Measurements from ENCODE around the gene CENPO.
"Not testable (repeated sequence)": the region's sequence is repeated elsewhere in the genome, so short reads cannot be mapped to it uniquely, and the experiment has no call there.

The CENPO gene

DNA sequence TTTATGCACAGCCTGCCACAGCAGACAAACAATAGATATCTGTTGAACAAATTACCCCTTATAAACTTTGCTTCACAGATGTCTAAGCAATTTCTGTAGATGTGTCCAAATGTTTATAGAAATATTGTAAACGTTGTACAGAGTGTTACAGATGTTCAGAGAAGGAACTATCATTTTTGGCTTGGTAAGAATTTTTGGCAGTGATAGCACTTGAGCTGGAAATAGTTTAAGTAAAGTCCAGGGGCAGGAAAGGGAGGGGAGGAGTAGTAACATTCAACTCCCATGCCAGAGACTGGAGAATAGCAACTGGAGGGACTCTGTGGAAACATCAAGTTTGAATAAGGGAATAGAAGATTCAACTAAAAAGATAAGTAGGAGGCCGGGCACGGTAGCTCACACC is 4.4 kb upstream of the CENPO start:
- no peak for DNase-seq (ENCODE audit: low spot score)

DNA sequence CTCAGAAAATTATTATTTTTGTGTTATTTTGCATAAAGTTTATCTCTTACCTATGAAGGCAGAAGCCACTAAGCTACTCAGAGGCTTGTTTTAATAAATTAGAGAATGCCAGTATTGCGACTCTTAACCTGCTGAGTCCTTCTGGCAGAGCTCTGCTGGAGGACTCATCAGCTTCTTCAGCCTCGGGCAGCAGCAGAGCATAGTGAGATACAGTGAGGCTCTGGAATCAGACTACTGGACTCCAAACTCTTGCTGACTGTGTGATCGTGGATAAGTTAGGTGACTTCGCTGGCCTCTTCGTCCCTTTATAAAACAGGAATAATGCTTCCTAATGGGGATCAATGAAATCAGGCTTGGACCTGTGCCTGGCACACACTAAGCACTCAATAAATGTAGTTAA is 1.8 kb upstream of the CENPO start:
- no peak for DNase-seq (ENCODE audit: low spot score)

DNA sequence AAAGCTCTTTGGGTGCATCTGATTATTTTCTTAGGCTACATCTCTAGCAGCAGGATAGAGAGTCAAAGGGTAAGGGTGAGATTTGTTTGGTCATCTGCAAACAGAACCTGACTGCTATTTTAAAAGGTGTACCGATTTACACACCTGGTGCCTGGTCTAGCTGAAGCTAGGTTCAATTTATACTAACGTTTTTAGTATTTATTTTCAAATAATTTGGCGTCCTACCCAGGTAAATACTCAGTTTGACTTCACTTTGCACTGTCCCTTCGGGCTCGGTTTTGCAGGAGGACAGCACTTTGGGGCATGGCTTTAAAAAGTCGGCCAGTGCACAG is 717 bp upstream of the CENPO start:
- DNase-seq (ENCODE audit: low spot score): no peak

DNA sequence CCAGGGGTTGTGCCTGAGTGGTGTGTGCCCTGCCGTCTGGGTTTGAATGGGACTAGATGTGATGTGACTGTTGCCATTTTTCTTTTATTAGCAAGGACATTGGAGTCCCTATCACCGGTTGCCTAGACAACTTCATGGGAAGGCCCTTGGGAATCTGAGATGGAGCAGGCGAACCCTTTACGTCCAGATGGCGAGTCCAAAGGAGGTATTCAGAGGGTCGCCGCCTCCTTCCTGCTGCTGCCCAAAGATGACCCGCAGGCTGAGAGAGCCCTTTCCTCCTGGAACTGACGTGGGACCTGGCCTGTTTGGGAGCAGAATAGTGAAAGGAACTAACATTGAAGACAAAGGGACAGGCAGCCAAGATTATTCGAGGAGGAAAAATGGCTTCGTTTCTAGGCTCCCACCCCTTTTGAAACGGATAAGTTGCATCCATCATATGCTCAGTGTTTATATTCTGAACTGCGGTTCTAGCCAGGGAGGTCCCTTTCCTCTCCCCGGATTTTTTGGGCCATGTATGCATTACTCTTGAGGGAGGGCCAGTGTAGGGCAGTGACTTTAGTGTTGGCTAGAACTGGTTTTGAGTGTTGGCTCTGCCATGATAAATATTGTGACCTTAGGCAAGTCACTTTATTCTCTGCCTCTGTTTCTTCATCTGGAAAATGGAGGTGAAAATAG is 673 bp downstream of the CENPO start:
- no peak for DNase-seq (ENCODE audit: low spot score)

DNA sequence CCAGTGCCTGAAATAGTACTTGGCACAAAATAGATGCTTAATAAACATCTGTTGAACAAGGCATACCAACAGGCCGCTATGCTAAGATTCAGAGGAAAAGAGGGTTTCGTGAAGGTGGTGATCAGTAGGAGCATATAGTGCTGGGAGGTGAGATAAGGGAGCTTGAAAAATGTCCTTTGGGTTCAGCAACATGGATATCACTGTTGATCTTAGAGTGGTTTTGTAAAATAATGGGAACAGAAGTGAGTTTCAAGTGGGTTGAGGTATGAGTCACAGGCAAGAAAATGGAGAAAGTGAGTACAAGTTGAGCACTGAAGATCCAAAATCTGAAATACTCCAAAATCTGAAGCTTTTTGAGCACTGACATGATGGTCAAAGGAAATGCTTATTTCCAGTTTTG is 4.4 kb downstream of the CENPO start:
- DNase-seq (ENCODE audit: low spot score): no peak

DNA sequence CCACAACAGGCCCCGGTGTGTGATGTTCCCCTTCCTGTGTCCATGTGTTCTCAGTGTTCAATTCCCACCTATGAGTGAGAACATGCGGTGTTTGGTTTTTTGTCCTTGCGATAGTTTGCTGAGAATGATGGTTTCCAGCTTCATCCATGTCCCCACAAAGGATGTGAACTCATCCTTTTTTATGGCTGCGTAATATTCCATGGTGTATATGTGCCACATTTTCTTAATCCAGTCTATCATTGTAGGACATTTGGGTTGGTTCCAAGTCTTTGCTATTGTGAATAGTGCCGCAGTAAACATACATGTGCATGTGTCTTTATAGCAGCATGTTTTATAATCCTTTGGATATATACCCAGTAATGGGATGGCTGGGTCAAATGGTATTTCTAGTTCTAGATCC is 7.3 kb downstream of the CENPO start:
- DNase-seq (ENCODE audit: low spot score): not testable (repeated sequence)

DNA sequence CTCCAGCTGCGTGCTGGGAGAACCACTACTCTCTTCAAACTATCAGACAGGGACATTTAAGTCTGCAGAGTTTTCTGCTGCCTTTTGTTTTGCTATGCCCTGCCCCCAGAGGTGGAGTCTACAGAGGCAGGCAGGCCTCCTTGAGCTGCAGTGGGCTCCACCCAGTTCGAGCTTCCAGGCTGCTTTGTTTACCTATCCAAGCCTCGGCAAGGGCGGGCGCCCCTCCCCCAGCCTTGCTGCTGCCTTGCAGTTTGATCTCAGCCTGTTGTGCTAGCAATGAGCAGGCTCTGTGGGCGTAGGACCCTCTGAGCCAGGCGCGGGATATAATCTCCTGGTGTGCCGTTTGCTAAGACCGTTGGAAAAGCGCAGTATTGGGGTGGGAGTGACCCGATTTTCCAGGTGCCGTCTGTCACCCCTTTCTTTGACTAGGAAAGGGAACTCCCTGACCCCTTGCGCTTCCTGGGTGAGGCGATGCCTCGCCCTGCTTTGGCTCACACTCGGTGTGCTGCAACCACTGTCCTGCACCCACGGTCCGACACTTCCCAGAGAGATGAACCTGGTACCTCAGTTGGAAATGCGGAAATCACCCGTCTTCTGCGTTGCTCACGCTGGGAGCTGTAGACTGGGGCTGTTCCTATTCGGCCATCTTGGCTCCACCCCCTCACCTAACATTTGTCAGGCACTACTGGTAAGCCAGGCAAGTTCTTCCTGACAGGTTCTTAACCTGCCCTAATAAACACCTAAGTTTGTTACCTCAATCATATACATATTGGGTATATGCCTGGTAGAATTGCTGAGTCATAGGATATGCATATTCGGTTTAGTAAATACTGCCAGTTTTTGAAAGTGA is 12.8 kb downstream of the CENPO start:
- DNase-seq (ENCODE audit: low spot score): not testable (repeated sequence)

DNA sequence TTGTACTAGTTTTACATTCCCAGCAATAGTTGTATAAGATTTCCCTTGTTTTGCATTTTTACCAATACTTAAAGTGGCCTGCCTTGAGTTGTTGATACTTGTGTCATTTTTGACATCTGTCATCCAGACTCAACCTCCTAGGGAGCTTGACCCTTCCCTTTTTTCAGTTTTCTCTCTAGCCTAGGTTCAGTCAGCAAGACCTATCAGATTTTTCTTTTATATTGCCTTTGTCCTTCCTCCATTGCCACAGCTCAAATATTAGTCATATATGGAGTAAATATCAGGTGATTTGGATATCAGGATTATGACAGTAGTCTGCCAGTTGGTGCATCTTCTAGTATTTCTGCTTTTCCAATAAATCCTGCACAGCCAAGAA is 13.4 kb downstream of the CENPO start:
- DNase-seq (ENCODE audit: low spot score): no peak

DNA sequence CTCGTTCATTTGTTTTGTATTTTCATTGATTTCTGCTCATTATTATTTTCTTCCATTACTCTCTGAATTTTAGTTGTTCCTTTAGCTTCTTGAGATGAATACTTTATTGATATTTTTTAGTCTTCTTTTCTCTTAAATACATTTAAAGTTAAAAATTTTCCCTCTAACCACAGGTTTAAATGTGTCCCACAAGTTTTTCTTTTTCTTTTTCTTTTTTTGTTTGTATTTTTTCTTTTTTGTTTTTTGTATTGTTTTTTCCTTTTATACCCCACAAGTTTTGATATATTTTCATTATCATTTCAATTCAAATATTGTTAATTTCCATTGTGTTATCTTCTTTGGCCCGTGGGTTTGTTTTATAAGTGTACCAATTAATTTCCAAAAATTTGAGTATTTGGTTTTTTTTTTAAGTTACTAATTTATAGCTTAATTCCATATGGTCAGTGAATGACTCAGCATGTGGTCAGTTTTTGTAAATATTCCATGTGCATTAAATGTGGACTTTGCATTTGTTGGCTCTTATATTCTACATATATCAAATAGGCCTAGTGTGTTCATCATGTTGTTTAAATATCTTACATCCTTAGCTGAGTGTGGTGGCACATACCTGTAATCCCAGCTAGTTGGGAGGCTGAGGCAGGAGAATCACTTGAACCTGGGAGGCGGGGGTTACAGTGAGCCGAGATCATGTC is 16.2 kb downstream of the CENPO start:
- DNase-seq (ENCODE audit: low spot score): no peak

DNA sequence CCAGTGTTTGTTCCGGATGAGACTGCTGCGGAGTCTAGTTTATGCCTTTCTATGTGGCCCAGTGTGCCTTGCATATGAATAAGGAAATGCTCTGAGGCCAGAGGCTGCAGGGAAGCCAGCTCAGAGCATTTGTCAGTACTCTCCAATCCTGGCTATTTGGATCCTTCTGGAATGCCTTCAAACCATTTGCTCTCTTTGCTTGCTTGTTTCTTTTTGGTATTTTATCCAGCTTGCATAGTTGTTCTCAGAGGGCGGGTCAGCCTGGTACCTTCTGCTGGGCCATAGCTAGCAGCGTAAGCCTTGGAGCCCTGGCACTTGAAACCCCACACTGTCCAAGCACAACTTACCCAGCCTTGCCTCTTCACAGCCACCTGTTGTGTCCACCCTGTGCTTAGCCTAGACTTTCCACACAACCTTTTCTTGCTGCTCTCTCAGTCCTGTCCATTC is 20.5 kb downstream of the CENPO start:
- no peak for DNase-seq (ENCODE audit: low spot score)

DNA sequence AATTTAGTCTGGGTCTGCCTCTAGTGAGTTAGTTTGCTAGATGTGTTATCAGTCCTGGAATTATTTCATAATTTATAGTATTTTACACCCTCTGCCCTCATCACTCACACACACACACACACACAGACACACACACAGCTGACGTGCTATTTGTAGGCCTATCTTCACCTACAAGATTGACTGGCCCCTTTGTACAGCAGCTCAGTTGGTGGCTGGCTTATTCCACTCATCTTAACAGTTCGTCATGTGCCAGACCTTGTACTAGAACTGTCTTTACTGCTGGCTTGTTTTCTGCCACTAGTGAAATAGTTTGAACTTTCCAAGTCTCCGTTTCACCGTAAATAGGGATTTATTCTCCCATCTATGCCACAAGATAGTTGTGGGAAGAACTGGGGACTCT is 21.3 kb downstream of the CENPO start:
- DNase-seq (ENCODE audit: low spot score): no peak

DNA sequence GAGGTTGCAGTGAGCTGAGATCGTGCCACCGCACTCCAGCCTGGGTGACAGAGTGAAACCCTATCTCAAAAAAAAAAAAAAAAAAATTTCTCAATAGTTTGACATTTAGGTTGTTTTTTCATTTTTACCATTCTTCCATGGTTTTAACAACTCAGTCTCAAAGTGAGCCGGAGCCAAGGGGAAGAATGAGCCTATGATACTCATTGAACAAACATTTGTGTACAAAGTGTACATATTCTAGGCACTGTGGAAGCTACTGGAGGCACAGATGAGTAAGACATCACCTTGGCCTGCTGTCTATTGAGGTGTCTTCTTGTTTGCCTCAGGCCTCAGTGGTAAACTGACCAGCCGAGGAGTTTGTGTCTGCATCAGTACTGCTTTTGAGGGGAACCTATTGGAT is 21.9 kb downstream of the CENPO start:
- DNase-seq (ENCODE audit: low spot score): no peak

DNA sequence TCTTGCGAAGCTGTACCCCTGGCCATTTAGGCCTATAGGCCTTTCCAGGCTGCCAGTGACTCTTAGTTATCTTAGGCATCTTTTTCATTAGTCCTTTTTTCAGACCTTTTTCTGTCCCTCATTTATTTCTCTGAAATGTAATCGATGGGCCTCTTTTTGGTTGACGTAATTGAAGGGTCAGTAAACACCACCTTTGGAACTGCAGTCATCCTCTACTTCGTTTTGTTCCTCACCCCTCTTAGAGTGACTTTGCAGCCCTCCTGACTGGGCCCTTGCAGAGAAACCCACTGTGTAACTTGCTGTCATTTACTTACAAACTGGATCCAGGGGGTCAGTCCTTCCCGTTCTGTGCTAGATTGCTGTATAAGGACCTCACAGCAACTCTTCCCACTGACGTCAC is 23.2 kb downstream of the CENPO start:
- no peak for DNase-seq (ENCODE audit: low spot score)

DNA sequence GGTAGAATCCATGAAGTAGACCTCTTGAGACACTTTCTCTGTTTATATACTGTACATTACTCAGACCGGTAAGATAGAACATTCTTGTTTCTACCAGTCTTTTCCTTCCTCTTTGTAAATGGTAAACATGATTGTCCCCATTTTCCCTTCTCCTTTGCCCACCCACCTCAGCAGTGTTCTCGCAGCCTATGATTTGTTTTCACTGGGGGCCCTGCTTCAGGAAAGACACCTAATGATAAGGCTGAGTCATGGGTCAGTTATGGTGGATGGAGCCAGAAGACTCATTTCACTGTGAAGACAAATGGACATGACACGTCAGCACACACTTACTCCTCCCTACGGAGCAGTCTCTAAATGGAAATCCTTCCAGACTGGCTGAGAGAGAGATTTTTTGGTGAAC is 23.7 kb downstream of the CENPO start:
- DNase-seq (ENCODE audit: low spot score): no peak

DNA sequence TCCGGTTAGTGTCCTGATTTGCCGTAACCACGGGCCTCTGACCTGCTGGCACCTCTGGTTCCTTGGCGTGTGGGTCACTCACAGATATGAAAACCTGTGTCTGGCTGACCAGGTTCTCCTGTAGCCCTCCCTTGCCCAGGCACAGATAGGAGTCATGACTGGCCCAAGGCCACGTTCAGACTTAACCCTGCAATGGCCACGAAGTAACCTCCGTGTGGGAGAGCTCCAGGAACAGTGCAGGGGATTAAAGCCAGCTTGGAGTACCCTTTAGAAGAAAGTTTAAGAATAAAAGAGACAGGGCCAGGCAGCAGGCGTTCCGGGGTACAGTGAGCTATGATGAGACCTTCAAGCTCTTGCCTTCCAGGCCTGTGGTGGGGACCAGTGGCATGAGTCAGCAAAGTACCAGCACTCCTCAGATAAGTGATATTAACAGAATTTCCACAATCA is 25.5 kb downstream of the CENPO start:
- no peak for DNase-seq (ENCODE audit: low spot score)

DNA sequence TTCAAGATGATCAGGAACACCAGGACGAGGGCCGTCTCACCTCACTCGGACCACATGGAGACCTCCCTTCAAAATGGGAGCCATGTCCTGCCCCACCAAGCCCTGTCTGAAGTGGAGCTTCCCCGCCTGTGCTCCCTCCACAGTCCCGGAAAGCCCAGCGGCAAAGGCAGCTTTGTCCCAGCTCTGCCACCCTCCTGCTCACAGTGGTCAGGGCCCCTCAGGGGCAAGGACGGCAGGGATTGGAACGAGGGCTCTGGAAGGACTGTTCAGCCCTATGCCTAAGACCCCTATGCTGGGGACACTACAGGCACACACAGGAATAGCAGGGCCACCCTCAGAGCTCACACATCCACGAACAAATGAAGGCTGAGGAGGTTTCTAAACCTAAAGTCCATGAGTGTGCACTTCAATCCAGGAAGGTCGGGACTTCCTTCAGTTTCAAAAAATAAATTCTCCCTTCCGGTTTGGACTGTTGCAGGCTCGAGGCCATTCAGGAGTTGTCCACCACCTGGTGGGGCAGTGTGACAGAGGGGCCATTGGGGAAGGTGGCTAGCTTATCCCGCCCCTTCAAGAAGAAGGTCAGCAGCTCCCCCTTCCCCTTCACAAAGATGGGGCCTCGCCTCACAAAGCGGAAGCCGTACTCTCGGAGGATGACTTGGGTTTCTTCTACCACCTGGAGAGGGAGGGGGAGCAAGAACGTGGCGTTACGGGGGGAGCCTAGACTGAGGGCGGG is 26.4 kb downstream of the CENPO start:
- no peak for DNase-seq (ENCODE audit: low spot score)

DNA sequence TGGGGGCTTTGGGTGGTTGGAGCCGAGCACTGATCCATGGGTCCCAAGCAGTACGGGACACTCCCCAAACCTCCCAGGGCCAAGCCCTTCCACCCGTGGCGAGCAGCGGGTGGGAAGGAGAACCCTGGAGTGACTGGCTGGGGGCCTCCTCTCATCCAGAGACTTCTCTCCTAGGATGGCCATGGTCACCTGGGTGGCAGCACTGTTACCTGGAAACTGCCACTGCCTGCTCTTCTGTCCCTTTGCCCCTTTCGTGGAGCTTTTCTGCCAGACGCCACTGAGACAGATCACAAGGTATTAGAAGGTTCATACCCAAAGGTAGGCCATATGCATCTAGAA is 26.9 kb downstream of the CENPO start:
- no peak for DNase-seq (ENCODE audit: low spot score)

DNA sequence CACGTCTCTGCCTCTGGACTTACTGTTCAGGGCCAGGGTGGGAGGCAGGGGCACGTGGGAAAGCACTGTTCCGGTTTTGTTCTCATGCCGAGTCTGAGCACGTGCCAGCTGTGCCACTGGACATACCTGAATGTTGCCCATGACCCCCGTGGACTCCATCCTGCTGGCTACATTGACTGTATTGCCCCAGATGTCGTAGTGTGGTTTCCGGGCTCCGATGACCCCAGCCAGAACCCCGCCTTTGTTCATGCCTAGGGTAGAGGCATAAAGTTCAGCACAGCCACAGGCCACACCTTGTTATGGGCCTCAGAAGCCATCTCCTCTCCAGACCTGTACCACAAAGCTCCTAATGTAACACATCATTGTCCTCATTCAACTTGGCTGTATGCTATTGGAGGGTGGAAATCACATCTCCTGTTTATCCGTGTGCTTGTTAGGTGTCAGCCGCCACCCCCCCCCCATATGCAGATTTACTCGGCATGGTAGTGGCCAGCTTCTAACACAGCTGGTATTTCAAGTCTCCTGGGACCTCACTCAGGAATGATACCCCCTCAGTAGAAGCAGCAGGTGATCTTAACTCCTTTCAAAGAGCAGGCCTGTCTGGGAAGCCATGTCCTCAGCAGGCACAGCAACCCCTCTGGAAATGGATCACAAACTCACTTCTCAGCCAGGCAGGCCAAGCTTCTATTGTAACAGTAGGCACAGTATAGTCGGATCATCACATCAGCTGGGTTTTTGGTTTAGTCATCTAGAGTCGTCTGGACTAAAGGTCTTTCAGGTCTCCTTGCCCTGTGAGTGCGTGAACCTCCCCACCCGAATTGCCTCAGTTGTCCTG is 27.6 kb downstream of the CENPO start:
- DNase-seq (ENCODE audit: low spot score): no peak

DNA sequence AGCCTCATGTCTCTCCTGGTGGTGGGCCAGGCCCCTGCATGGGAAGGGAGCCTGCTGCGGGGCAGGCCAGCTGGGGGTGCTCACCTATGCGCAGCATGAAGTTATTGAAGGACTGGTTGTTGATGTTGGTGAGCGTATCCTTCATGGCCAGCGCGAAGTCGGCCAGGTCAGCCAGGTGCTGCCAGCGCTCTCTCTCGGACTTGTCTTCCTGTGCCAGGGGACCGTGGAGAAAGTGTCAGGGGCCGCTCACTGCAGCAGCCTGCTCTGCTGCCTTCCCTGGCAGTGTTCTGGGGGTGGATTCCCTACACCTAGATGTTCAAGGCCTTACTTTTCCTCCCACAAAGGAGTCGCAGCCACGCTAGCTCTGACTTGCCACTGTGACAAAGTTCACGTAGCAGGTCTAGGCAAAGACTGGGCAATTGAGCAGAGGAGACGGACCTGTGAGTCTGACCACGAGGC is 28.2 kb downstream of the CENPO start:
- no peak for DNase-seq (ENCODE audit: low spot score)

DNA sequence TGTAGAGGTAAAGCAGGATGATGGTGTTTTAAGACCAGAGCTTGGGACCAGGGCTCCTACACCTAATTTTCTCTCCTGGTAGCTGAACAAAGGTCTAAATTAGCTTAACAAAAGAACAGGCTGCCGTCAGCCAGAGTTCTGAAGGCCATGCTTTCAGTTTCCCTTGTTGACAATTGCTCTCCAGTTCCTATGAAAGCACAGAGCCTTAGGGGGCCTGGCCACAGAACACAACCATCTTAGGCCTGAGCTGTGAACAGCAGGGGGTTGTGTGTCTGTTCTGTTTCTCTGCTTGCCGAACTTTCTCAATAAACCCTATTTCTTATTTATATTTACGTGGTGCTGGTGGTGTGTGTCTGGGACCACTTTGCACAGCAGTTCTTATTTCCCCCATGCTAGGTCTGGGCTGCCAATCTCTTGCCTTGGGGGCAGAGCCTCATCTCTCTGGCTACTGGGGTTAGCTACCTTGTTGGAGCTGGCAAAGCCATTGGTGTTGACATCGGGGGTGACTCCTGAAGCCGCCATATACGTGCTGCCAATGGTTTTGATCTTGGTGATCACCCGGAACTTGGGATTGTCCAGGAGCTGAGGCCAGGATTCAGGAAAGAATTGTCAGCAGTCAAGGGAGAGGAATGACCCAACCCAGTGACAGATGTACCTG is 29.0 kb downstream of the CENPO start:
- no peak for DNase-seq (ENCODE audit: low spot score)

DNA sequence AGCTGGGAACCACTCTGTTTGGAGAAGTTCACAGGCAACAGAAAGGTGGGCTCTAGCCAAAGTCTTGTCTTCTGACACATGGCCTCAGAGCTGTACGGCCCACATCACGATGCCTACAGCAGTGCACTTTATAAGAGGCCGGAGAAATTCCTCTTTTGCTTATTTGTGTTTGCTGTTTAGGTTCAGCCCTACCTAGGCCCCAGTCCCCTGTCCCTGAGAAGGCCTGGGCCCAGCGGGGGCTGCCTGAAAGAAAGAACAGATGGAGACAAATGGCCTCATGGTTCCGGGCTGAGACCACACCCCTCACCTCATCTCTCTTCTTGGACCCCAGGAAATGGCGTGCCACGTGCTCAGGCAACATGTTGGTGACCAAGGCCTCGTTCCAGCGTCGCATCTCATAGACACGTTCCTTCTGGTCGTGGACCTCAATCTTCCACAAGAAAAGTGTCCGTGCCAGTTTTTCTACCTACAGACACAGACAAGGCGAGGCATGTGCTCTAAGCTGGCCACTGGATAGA is 30.9 kb downstream of the CENPO start:
- DNase-seq (ENCODE audit: low spot score): no peak

All from CD4-positive, alpha-beta T cell treated with Interleukin-2 at 100 ng/mL for 4 hours (primary cell).